ENCODE measurements around the gene UBE4B.
"Not testable (repeated sequence)": the region's sequence is repeated elsewhere in the genome, so short reads cannot be mapped to it uniquely, and the experiment has no call there.

The UBE4B gene

GRCh38 chr1:10179406-10180091 is 146.8 kb downstream of the UBE4B start:
- no peak for DNase-seq

- DNase-seq, result no peak
Observed at GRCh38 chr1:10181154-10181553, 148.4 kb downstream of the UBE4B start.

GRCh38 chr1:10185759-10186158 is 153.0 kb downstream of the UBE4B start:
- DNase-seq, result no peak

- DNase-seq, result no peak
Observed at GRCh38 chr1:10186331-10187025, 153.7 kb downstream of the UBE4B start.

GRCh38 chr1:10187026-10187334 is 154.2 kb downstream of the UBE4B start:
- DNase-seq, result no peak

GRCh38 chr1:10188133-10188650 is 155.4 kb downstream of the UBE4B start:
- DNase-seq, result no peak

- no peak for DNase-seq
Observed at GRCh38 chr1:10189659-10190058, 156.9 kb downstream of the UBE4B start.

- no peak for DNase-seq
Observed at GRCh38 chr1:10192263-10192662, 159.5 kb downstream of the UBE4B start.

GRCh38 chr1:10193288-10193687 is 160.5 kb downstream of the UBE4B start:
- no peak for DNase-seq

GRCh38 chr1:10195570-10195969 is 162.8 kb downstream of the UBE4B start:
- no peak for DNase-seq

- DNase-seq, result no peak
Observed at GRCh38 chr1:10196976-10197375, 164.2 kb downstream of the UBE4B start.

GRCh38 chr1:10200620-10201019 is 167.9 kb downstream of the UBE4B start:
- no peak for DNase-seq

GRCh38 chr1:10204003-10204642 is 171.4 kb downstream of the UBE4B start:
- DNase-seq, result no peak

- DNase-seq, result not testable (repeated sequence)
Observed at GRCh38 chr1:10205206-10205605, 172.4 kb downstream of the UBE4B start.

- no peak for DNase-seq
Observed at GRCh38 chr1:10207810-10208209, 175.1 kb downstream of the UBE4B start.

- DNase-seq, result no peak
Observed at GRCh38 chr1:10208537-10208936, 175.8 kb downstream of the UBE4B start.

GRCh38 chr1:10209590-10209904 is 176.8 kb downstream of the UBE4B start:
- no peak for DNase-seq

- peak; percentile 88 to 95 (median 91) for DNase-seq
Observed at GRCh38 chr1:10209905-10210810, 177.4 kb downstream of the UBE4B start, which contains the start of gene KIF1B. Gene KIF1B (plus strand): TSS chr1:10210570. CDS start chr1:10232329, 21,759 bp downstream.

GRCh38 chr1:10210841-10211804 is 178.4 kb downstream of the UBE4B start:
- peak in 1 of 4 experiments; percentile 20 for DNase-seq

GRCh38 chr1:10211805-10212410 is 179.2 kb downstream of the UBE4B start:
- no peak for DNase-seq

GRCh38 chr1:10212476-10212875 is 179.7 kb downstream of the UBE4B start:
- DNase-seq, result no peak
